ENCODE measurements around the gene PDZD2. TPM values are rescaled to one million over a fixed set of nuclear protein-coding genes. Genes with fewer than 3 reads are reported as not detected.
A peak's percentile ranks its signal among the peaks of the same experiment; 100 is the strongest.
"Not testable (repeated sequence)": the region's sequence is repeated elsewhere in the genome, so short reads cannot be mapped to it uniquely, and the experiment has no call there.

Gene PDZD2
- 1 to 10 TPM in 3 of 5 donors, under 1 TPM in 2; 0.66 to 2.2 (median 1.2) TPM for total RNA-seq
- 1.8 TPM for total RNA-seq (2013)
- total RNA-seq = 0.11 to 5.4 (median 1.0) reads per million in 29 experiments

DNA sequence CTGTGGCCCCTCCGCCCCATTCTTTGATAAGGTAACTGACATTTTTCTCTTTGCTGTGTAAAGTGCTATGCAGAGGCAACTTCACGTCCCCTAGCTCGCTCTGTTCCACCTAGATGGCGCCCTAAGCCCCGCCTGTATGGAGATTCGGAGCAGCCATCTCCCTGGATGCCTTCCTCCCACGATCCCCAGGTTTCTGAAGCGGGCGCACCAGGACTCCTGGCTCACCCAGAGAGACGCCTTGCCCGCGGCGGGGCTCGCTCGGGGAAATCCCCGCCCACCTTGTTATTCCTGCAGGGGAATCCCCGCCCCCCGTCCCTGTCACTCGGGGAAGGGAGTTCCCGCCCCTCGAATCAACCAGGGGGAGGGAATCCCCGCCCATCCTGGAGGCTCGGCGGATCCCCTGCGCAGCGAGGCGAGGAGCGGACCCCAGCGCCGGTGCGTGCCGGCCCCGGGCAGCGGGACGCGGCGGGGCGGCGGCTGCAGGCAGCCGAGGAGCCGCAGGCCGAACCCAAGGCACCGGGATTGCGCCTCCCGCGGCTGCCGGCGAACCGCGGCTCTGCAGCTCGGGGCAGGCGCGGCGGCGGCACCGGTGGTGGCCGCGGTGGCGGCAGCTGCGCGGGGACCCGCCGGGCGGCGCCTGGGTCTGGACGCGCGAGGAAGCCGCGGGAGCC, at the start of gene PDZD2:
Gene PDZD2, plus strand, starts transcription at position 384 of the 671 bp plus-strand sequence.
- Histone ChIP-seq H3K36me3 (ENCODE audit: control insufficient read depth in 2 of 2, extremely low read depth in 1 of 2, insufficient read depth in 1 of 2, low read length in 1 of 2) (no peaks in the 10 kb centered on the region), H3K9me3 (no peaks in the 10 kb centered on the region), H3K27ac (ENCODE audit: low read length) (peak within 1 kb of the TSS; percentile 14), H3K4me3 (ENCODE audit: control insufficient read depth in 1 of 2, extremely low read depth in 1 of 2, low read length in 1 of 2) (peak within 1 kb of the TSS; percentile 68 to 73), H3K4me1 (ENCODE audit: control insufficient read depth in 1 of 2, extremely low read depth in 1 of 2, insufficient read depth in 2 of 2, low read length in 2 of 2) (peaks cover 0 to 16% of the 10 kb centered on the region in 2 experiments), H3K27me3 (replicated peaks in 1 of 2; ENCODE audit: control insufficient read depth in 2 of 2, extremely low read depth in 1 of 2, insufficient read depth in 2 of 2, low read length in 1 of 2) (peaks cover 0 to 23% of the 10 kb centered on the region in 2 experiments)
- peaks cover 11 to 20% of the 10 kb centered on the region in 2 donors for H3K27me3 Mint-ChIP-seq
- DNase-seq (peak; percentile 29 to 79 (median 52)), ATAC-seq (replicated peaks in 1 of 4) (peak; percentile 71 to 88 (median 81))
- ChIA-PET CTCF (interaction anchor here (0.6 to 1.9 kb wide), 7 partner anchors 15 to 952 kb away, joined by 3 to 10 read pairs (median 3); no protein-coding TSS in a partner anchor), POLR2A (interaction anchor here in 1 of 2 donors (0.6 kb wide), 1 partner anchor 29 kb away, joined by 3 read pairs; no protein-coding TSS in a partner anchor)
- H3K4me3 Mint-ChIP-seq = peak within 1 kb of the TSS in 2 of 3 donors; percentile 84 to 85
- no peaks in the 10 kb centered on the region for H3K9me3 Mint-ChIP-seq
- peaks cover 8 to 16% (median 15%) of the 10 kb centered on the region in 3 donors for H3K4me1 Mint-ChIP-seq
- WGBS (ENCODE audit: insufficient coverage) = under 1% methylated on average over 67 of the region's 70 CpGs
- no peaks in the 10 kb centered on the region for H3K36me3 Mint-ChIP-seq
- peak within 1 kb of the TSS in 1 of 2 donors; percentile 29 for H3K27ac Mint-ChIP-seq

DNA sequence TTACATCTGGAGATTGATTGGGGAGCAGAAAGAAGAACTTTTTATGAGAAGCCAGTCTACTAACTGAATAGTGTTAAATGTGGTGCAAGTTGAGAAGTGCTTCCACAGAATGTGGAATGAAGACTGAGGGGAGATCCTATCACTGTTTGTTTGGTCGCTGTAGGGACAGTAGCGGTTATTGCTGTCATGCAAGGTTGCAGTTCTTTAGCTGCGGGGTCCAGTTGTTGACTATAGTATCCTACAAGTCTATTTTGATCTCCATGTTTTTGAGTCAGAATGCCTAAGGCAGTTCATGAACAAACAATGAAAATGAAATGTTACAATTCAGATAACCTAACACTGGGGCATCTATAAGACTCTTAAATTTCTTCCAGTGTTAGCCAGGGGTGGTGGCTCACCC, 45.3 kb upstream of the PDZD2 start:
- Mint-ChIP-seq H3K4me1 (no peaks in the 10 kb centered on the region), H3K36me3 (no peaks in the 10 kb centered on the region), H3K27me3 (peaks cover 4 to 13% of the 10 kb centered on the region in 2 donors), H3K9me3 (no peaks in the 10 kb centered on the region), H3K27ac (no peak overlapping the region), H3K4me3 (no peak overlapping the region)
- no peaks in the 10 kb centered on the region for H3K36me3 ChIP-seq (ENCODE audit: control insufficient read depth in 2 of 2, extremely low read depth in 1 of 2, insufficient read depth in 1 of 2, low read length in 1 of 2)
- no peaks in the 10 kb centered on the region for H3K4me1 ChIP-seq (ENCODE audit: control insufficient read depth in 1 of 2, extremely low read depth in 1 of 2, insufficient read depth in 2 of 2, low read length in 2 of 2)
- ATAC-seq (replicated peaks in 1 of 4) = no peak
- DNase-seq = no peak
- no peak overlapping the region for H3K27ac ChIP-seq (ENCODE audit: low read length)
- H3K4me3 ChIP-seq (ENCODE audit: control insufficient read depth in 1 of 2, extremely low read depth in 1 of 2, low read length in 1 of 2) = no peak overlapping the region
- WGBS (ENCODE audit: insufficient coverage) = 83% methylated on average over 1 of the region's 3 CpGs
- no peaks in the 10 kb centered on the region for H3K9me3 ChIP-seq
- ChIA-PET POLR2A (interaction anchor here in 1 of 2 donors (0.6 kb wide), 1 partner anchor 557 kb away, joined by 4 read pairs; no protein-coding TSS in a partner anchor), CTCF (interaction anchor here in 1 of 2 donors (1.0 kb wide), 1 partner anchor 483 kb away, joined by 3 read pairs; no protein-coding TSS in a partner anchor)
- H3K27me3 ChIP-seq (replicated peaks in 1 of 2; ENCODE audit: control insufficient read depth in 2 of 2, extremely low read depth in 1 of 2, insufficient read depth in 2 of 2, low read length in 1 of 2) = peaks cover 0 to 12% of the 10 kb centered on the region in 2 experiments

DNA sequence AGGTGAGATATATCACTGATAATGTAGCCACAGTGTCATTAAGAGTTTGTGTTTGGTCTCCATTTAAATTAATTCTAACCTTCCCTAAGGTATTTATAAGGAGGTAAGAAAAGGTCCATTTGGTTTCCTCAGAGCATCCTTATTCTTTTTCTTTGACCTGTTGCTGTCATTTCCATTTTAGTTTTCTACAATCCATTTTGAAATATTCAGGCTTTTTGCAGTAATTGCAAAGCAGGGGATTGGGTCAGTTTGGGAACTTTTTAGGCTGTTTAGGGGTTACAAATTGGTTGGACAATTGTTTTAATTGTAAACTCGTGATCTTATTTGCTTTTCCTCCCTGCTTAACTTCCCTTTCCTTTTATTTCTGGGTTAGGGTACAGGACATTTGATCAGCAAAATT, 42.6 kb upstream of the PDZD2 start:
- no peak overlapping the region for H3K27ac Mint-ChIP-seq
- H3K4me3 ChIP-seq (ENCODE audit: control insufficient read depth in 1 of 2, extremely low read depth in 1 of 2, low read length in 1 of 2) = no peak overlapping the region
- no peak overlapping the region for H3K4me3 Mint-ChIP-seq
- no peaks in the 10 kb centered on the region for H3K9me3 Mint-ChIP-seq
- ChIA-PET POLR2A (no interaction called here), CTCF (no interaction called here)
- WGBS (ENCODE audit: insufficient coverage) = no CpG with 5 or more reads among the region's 1 CpG
- H3K36me3 ChIP-seq (ENCODE audit: control insufficient read depth in 2 of 2, extremely low read depth in 1 of 2, insufficient read depth in 1 of 2, low read length in 1 of 2) = no peaks in the 10 kb centered on the region
- H3K27ac ChIP-seq (ENCODE audit: low read length) = no peak overlapping the region
- H3K36me3 Mint-ChIP-seq = no peaks in the 10 kb centered on the region
- H3K4me1 ChIP-seq (ENCODE audit: control insufficient read depth in 1 of 2, extremely low read depth in 1 of 2, insufficient read depth in 2 of 2, low read length in 2 of 2) = no peaks in the 10 kb centered on the region
- no peaks in the 10 kb centered on the region for H3K4me1 Mint-ChIP-seq
- DNase-seq (no peak), ATAC-seq (replicated peaks in 1 of 4) (no peak)
- H3K27me3 ChIP-seq (replicated peaks in 1 of 2; ENCODE audit: control insufficient read depth in 2 of 2, extremely low read depth in 1 of 2, insufficient read depth in 2 of 2, low read length in 1 of 2) = peaks cover 0 to 12% of the 10 kb centered on the region in 2 experiments
- no peaks in the 10 kb centered on the region for H3K9me3 ChIP-seq
- H3K27me3 Mint-ChIP-seq = peaks cover 8 to 10% of the 10 kb centered on the region in 2 donors

DNA sequence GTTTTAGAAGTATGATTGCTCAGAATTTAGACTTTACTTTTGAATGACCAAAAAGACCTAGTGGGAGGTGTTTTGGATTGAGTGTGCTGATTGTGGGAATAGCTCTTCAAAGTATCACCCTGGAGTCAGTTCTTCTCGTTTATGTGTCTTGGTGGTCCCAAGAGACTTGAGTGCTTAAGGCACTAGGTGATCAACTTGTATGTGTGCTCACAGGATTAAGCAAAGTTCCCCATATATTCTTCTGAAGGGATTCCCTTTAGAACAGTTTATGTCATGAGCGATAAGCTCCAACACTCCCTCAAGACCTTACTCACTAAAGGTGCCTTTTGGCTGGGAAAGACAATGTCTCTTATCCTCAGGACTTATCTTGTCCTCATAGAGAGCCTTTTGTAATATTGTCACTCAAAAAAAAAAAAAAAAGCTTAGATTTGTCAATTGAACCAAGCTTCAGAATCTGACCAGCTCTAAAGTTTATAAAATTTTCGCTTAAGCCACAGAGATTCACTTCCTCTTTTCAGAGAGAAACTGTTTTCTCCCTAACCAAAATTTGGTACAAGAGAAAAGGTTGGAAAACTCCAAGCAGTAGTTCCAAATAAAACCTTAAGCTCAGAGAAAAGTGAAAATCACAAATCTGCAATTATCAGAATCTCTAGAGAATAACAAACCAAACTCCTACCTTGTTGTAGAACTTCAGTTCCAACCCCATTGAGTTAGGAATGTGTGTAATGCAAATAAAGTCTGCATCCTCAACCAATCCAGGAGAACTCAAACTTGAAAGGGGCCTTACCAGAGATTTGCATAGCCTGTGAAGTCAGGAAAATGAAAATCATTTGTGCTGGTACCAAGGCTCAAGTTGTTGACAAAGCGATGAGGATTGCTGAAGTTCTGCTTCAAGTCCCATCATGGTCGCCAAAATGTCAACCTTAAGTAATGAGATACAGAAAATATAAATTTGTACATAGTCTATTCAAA, 40.0 kb upstream of the PDZD2 start:
- peaks cover 13 to 15% of the 10 kb centered on the region in 2 donors for H3K27me3 Mint-ChIP-seq
- DNase-seq (no peak), ATAC-seq (replicated peaks in 1 of 4) (no peak)
- peaks cover 0 to 14% of the 10 kb centered on the region in 2 experiments for H3K27me3 ChIP-seq (replicated peaks in 1 of 2; ENCODE audit: control insufficient read depth in 2 of 2, extremely low read depth in 1 of 2, insufficient read depth in 2 of 2, low read length in 1 of 2)
- H3K36me3 ChIP-seq (ENCODE audit: control insufficient read depth in 2 of 2, extremely low read depth in 1 of 2, insufficient read depth in 1 of 2, low read length in 1 of 2) = no peaks in the 10 kb centered on the region
- H3K4me1 ChIP-seq (ENCODE audit: control insufficient read depth in 1 of 2, extremely low read depth in 1 of 2, insufficient read depth in 2 of 2, low read length in 2 of 2) = no peaks in the 10 kb centered on the region
- no peaks in the 10 kb centered on the region for H3K4me1 Mint-ChIP-seq
- H3K27ac Mint-ChIP-seq = no peak overlapping the region
- no peaks in the 10 kb centered on the region for H3K9me3 Mint-ChIP-seq
- ChIA-PET POLR2A (interaction anchor here in 1 of 2 donors (0.6 kb wide), 2 partner anchors 39 to 379 kb away, joined by 4 to 5 read pairs; no protein-coding TSS in a partner anchor), CTCF (interaction anchor here (0.7 kb wide), 2 partner anchors 14 to 39 kb away, joined by 4 to 6 read pairs; no protein-coding TSS in a partner anchor)
- no peaks in the 10 kb centered on the region for H3K36me3 Mint-ChIP-seq
- H3K4me3 Mint-ChIP-seq = no peak overlapping the region
- H3K9me3 ChIP-seq = no peaks in the 10 kb centered on the region
- no peak overlapping the region for H3K27ac ChIP-seq (ENCODE audit: low read length)
- no CpG with 5 or more reads among the region's 5 CpGs for WGBS (ENCODE audit: insufficient coverage)
- H3K4me3 ChIP-seq (ENCODE audit: control insufficient read depth in 1 of 2, extremely low read depth in 1 of 2, low read length in 1 of 2) = no peak overlapping the region

DNA sequence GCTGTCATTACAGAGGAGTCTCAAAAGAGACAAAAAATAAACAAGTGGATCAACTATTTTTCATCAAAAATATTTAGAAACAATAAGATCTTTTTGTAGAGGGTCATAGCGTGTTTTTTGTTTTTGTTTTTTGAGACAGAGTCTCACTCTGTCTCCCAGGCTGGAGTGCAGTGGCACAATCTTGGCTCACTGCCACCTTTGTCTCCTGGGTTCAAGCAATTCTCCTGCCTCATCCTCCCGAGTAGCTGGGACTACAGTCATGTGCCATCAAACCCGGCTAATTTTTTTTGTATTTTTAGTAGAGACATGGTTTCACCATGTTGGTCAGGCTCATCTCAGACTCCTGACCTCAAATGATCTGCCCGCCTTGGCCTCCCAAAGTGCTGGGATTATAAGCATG, 36.6 kb upstream of the PDZD2 start:
- DNase-seq; H3K36me3 ChIP-seq (ENCODE audit: control insufficient read depth in 2 of 2, extremely low read depth in 1 of 2, insufficient read depth in 1 of 2, low read length in 1 of 2); H3K9me3 ChIP-seq; H3K9me3 Mint-ChIP-seq; H3K4me1 ChIP-seq (ENCODE audit: control insufficient read depth in 1 of 2, extremely low read depth in 1 of 2, insufficient read depth in 2 of 2, low read length in 2 of 2); H3K27ac Mint-ChIP-seq; CTCF ChIA-PET; H3K4me3 ChIP-seq (ENCODE audit: control insufficient read depth in 1 of 2, extremely low read depth in 1 of 2, low read length in 1 of 2); H3K36me3 Mint-ChIP-seq; POLR2A ChIA-PET; ATAC-seq (replicated peaks in 1 of 4); H3K4me1 Mint-ChIP-seq; H3K4me3 Mint-ChIP-seq; H3K27me3 ChIP-seq (replicated peaks in 1 of 2; ENCODE audit: control insufficient read depth in 2 of 2, extremely low read depth in 1 of 2, insufficient read depth in 2 of 2, low read length in 1 of 2); H3K27ac ChIP-seq (ENCODE audit: low read length): not testable (repeated sequence)
- 100% methylated on average over 1 of the region's 4 CpGs for WGBS (ENCODE audit: insufficient coverage)
- H3K27me3 Mint-ChIP-seq = peaks cover 12 to 13% of the 10 kb centered on the region in 2 donors

DNA sequence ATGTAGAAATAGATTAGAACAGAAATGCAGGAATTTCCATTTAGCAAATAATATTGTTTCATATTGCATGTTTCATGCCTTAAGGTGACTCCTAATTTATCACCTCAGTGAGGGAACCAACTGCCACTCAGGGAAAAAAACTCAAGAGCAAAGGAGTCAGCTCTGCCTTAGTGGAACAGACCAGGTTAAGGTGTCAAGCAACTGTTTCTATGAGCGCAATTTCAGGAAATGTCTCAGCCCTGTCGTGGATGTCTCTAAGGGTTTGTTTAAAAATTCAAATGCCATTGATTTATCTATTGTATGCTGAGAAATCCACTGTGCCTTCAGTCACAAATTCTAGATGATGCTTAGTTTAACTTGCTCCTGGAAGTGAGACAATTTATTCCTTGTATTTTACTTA, 34.7 kb upstream of the PDZD2 start:
- no peak for DNase-seq
- Mint-ChIP-seq H3K36me3 (no peaks in the 10 kb centered on the region), H3K27me3 (peaks cover 4 to 8% of the 10 kb centered on the region in 2 donors), H3K4me3 (no peak overlapping the region), H3K9me3 (no peaks in the 10 kb centered on the region), H3K27ac (no peak overlapping the region), H3K4me1 (no peaks in the 10 kb centered on the region)
- WGBS (ENCODE audit: insufficient coverage) = 86% methylated on average over 1 of the region's 2 CpGs
- Histone ChIP-seq H3K36me3 (ENCODE audit: control insufficient read depth in 2 of 2, extremely low read depth in 1 of 2, insufficient read depth in 1 of 2, low read length in 1 of 2) (no peaks in the 10 kb centered on the region), H3K27me3 (replicated peaks in 1 of 2; ENCODE audit: control insufficient read depth in 2 of 2, extremely low read depth in 1 of 2, insufficient read depth in 2 of 2, low read length in 1 of 2) (peaks cover 0 to 2% of the 10 kb centered on the region in 2 experiments), H3K27ac (ENCODE audit: low read length) (no peak overlapping the region), H3K4me3 (ENCODE audit: control insufficient read depth in 1 of 2, extremely low read depth in 1 of 2, low read length in 1 of 2) (no peak overlapping the region), H3K9me3 (no peaks in the 10 kb centered on the region), H3K4me1 (ENCODE audit: control insufficient read depth in 1 of 2, extremely low read depth in 1 of 2, insufficient read depth in 2 of 2, low read length in 2 of 2) (no peaks in the 10 kb centered on the region)
- ChIA-PET CTCF (no interaction called here), POLR2A (interaction anchor here in 1 of 2 donors (0.7 kb wide), 1 partner anchor 17 kb away, joined by 11 read pairs; no protein-coding TSS in a partner anchor)
- ATAC-seq (replicated peaks in 1 of 4) = no peak

Data from T-cell (primary cell).